GM21786 (cell line): ENCODE data around the gene PRKG1.

ENCODE experiments used
- ATAC-seq: cut with Tn5 transposase; IDR thresholded peaks from one replicate; pipeline ENCODE4 v1.9.1; 2021; ENCODE audit not compliant: unreplicated experiment

The PRKG1 gene

GRCh38 chr10:51630640-51631005 lies 556.3 kb downstream of the PRKG1 start:
- no peak for ATAC-seq

- no peak for ATAC-seq
Observed at GRCh38 chr10:51635436-51635835, 561.1 kb downstream of the PRKG1 start.

GRCh38 chr10:51638211-51638610 lies 563.9 kb downstream of the PRKG1 start:
- ATAC-seq = no peak

GRCh38 chr10:51638737-51639136 lies 564.5 kb downstream of the PRKG1 start:
- no peak for ATAC-seq

- ATAC-seq = no peak
Observed at GRCh38 chr10:51640120-51640819, 566.0 kb downstream of the PRKG1 start.

- ATAC-seq = no peak
Observed at GRCh38 chr10:51642581-51642980, 568.3 kb downstream of the PRKG1 start.

- ATAC-seq = no peak
Observed at GRCh38 chr10:51643734-51644133, 569.4 kb downstream of the PRKG1 start.

GRCh38 chr10:51649064-51649463 lies 574.8 kb downstream of the PRKG1 start:
- ATAC-seq = no peak

- no peak for ATAC-seq
Observed at GRCh38 chr10:51651063-51651462, 576.8 kb downstream of the PRKG1 start.

- ATAC-seq = no peak
Observed at GRCh38 chr10:51653025-51653424, 578.7 kb downstream of the PRKG1 start.

GRCh38 chr10:51654918-51655317 lies 580.6 kb downstream of the PRKG1 start:
- ATAC-seq = no peak

GRCh38 chr10:51656503-51656902 lies 582.2 kb downstream of the PRKG1 start:
- ATAC-seq = no peak

- ATAC-seq = no peak
Observed at GRCh38 chr10:51658000-51658399, 583.7 kb downstream of the PRKG1 start.

- no peak for ATAC-seq
Observed at GRCh38 chr10:51659344-51659743, 585.1 kb downstream of the PRKG1 start.

- no peak for ATAC-seq
Observed at GRCh38 chr10:51663086-51663485, 588.8 kb downstream of the PRKG1 start.

- no peak for ATAC-seq
Observed at GRCh38 chr10:51666456-51666855, 592.2 kb downstream of the PRKG1 start.

- no peak for ATAC-seq
Observed at GRCh38 chr10:51667678-51668335, 593.5 kb downstream of the PRKG1 start.

- no peak for ATAC-seq
Observed at GRCh38 chr10:51668336-51668689, 594.0 kb downstream of the PRKG1 start.

- no peak for ATAC-seq
Observed at GRCh38 chr10:51669041-51669440, 594.8 kb downstream of the PRKG1 start.

- ATAC-seq = no peak
Observed at GRCh38 chr10:51672039-51672535, 597.8 kb downstream of the PRKG1 start.

- ATAC-seq = no peak
Observed at GRCh38 chr10:51675088-51675487, 600.8 kb downstream of the PRKG1 start.

- ATAC-seq = no peak
Observed at GRCh38 chr10:51679841-51680240, 605.6 kb downstream of the PRKG1 start.
